ENCODE measurements around the gene CD83.
"Not testable (repeated sequence)": the region's sequence is repeated elsewhere in the genome, so short reads cannot be mapped to it uniquely, and the experiment has no call there.

The CD83 gene, protein sequence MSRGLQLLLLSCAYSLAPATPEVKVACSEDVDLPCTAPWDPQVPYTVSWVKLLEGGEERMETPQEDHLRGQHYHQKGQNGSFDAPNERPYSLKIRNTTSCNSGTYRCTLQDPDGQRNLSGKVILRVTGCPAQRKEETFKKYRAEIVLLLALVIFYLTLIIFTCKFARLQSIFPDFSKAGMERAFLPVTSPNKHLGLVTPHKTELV

DNA sequence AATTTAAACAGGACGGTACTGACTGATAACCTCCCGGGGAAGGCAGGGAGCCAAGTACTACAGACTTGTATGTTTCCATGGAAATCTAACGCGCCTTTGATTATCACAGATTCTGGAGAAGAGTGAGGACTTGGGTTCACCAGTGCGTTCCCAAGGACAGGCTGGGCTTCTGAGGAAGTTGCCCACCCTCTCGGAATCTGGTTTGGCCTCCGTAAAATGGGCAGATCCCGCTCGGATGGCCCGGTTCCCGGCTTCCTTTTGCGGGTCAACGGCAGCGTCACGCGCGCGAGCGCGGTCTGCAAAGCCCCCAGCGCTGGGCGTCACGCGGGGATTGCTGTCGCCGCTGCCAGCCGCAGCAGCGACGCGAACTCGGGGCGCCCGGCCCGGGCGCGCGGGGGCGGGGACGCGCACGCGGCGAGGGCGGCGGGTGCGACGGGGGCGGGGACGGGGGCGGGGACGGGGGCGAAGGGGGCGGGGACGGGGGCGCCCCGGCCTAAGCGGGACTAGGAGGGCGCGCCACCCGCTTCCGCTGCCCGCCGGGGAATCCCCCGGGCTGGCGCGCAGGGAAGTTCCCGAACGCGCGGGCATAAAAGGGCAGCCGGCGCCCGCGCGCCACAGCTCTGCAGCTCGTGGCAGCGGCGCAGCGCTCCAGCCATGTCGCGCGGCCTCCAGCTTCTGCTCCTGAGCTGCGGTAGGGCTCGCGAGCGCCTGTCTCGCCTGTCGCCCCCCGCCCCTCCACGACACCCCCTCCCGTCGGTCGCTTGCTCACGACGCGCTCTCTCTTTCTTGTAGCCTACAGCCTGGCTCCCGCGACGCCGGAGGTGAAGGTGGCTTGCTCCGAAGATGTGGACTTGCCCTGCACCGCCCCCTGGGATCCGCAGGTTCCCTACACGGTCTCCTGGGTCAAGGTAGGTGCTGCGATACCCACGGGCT lies at the start of gene CD83:
TSS of gene CD83 (plus strand) at position 615 of the 933 bp plus-strand sequence. CDS start at position 655, 40 bp downstream.
- peak; percentile 86 for DNase-seq

DNA sequence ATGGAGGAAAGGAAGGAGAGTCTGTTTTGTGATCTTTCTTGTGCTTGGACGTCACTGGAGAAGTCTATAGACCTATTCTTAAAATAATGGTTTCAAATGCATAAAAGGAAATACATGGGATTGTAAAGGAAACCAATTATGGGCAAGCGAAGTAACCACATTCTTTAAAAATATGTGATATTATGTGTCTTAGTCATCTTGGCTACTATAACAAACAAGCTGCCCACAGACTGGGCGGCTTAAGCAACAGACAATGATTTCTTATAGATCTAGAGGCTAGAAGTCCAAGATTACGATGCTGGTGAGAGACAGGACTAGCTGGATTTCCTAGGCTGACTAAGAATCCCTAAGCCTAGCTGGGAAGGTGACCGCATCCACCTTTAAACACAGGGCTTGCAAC lies 49.4 kb upstream of the CD83 start:
- no peak for DNase-seq

DNA sequence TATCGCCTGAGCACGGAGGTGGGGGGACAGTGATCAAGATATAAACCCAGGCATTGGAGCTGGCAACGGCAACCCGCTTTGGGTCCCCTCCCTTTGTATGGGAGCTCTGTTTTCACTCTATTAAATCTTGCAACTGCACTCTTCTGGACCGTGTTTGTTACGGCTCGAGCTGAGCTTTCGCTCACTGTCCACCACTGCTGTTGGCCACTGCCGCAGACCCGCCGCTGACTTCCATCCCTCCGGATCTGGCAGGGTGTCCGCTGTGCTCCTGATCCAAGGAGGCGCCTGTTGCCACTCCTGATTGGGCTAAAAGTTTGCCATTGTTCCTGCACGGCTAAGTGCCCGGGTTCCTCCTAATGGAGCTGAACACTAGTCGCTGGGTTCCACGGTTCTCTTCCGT lies 48.9 kb upstream of the CD83 start:
- DNase-seq = no peak

DNA sequence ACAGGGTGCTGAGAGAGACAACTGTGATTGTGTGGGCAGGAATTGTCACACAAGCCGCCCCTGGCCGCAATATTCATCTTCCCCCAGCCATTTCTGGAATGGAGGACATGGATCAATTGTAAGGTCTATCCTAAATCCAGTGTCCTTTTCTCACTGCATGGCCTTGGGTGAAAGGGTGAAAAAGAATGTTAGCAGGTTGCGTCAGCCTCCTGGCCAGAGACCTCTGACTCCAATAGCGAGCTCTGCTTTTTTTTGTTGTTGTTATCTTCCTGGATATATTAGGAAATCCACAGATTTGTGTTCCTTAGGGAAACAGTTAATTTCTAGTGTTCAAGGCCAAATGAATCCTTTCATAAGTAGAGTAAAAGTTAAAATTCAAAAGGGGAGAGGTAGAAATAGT lies 47.1 kb upstream of the CD83 start:
- DNase-seq = no peak

DNA sequence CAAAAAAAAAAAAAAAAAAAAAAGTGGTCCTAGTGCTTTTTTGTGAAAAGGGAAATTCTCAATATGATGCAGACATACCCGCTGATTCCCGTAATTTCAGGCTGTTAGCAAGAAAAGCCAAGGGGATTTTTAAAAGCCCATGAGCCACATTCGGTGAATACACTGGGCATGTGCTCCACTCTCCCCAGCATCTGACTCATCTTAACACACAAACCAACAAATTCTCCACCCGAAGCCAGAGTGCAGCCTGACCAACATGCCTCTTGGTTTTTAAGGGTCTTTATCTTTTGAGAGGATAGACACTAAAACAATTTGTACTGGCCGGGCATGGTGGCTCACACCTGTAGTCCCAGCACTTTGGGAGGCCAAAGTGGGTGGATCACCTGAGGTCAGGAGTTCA lies 45.5 kb upstream of the CD83 start:
- DNase-seq = no peak

DNA sequence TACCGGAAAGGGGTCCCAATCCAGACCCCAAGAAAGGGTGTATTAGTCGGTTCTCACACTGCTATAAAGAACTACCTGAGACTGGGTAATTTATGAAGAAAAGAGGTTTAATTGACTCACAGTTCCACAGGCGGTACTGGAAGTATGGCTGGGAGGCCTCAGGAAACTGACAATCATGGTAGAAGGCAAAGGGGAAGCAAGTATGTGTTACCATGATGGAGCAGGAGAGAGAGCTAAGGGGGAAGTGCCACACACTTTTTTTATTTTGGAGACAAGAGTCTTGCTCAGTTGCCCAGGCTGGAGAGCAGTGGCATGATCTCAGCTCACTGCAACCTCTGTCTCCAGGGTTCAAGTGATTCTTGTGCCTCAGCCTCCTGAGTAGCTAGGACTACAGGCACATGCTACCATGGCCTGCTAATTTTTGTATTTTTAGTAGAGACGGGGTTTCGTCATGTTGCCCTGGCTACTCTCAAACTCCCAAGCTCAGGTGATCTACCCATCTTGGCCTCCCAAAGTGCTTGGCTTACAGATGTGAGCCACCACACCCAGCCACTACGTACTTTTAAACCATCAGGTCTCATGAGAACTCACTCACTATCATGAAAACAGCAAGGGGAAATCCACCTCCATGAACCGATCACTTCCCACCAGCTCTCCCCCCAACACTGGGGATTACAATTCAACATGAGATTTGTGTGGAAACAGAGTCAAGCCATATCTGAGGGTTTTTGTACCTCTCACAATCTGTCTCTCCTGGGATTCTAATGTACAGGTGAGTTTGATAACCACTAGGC lies 43.8 kb upstream of the CD83 start:
- not testable (repeated sequence) for DNase-seq

DNA sequence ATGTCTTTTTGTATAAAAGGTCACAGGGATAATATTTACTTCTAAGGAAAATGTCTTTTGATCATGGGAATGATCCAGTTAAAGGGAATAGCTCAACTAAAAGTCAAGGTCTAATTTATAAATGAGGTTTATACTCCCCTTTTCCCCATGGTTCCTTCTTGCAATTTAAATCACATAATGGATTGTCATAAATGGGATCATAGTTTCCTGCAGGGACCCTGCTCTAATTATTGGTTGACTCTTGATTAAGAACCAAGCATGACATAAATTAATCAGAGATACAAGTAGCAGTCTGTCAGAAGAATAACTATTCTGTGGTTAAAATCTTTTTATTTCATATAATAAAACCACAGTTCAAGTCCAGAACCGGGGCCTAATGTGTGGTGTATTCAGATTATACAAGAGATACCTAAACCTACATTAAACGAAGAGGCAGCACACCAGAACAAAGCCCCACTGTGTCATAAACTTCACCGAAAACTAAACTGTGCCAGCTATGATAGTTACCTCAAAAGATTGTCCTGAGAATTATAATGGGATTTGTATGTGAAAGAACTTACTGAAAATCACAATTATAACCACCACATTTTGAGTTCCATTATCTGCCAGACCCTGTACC lies 43.0 kb upstream of the CD83 start:
- DNase-seq = no peak

DNA sequence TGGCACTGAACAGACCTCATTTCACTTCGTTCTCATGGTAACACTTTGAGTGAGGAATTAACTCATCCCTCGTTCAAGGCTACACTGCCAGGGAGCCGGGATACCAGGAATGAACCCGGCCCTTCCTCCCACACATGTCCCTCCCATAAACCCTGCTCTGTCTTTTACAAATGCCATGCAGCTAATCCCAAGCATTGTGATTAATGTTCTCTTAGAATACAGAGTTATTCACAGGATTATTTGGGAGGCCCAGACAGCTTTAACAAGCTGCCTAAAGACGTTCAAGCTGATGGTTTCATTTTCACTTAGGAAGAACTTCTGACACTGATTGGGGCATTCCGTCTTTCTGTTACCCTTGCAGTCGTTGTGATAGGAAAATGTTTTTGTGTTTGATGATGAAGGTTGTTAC lies 42.5 kb upstream of the CD83 start:
- DNase-seq = no peak

DNA sequence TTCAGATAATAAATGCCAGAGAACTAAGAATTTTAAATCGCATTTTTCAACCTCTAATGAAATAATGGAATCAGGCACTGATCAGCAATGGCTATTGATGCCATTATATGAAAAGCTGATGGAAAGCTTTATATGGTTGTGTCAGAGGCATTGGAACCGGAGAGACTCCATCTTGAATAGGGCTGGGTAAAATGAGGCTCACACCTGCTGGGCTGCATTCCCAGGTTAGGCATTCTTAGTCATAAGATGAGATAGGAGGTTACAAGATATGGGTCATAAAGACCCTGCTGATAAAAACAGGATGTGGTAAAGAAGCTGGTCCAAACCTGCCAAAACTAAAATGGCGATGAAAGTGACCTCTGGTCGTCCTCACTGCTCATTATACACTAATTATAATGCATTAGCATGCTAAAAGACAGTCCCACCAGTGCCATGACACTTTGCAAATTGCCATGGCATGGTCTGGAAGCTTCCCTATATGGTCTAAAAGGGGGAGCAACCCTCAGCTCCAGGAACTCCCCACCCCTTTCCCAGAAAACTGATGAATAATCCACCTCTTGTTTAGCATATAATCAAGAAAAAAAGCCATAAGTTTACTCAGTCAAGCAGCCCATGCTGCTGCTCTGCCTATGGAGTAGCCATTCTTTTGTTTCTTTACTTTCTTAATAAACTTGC lies 40.2 kb upstream of the CD83 start:
- no peak for DNase-seq

DNA sequence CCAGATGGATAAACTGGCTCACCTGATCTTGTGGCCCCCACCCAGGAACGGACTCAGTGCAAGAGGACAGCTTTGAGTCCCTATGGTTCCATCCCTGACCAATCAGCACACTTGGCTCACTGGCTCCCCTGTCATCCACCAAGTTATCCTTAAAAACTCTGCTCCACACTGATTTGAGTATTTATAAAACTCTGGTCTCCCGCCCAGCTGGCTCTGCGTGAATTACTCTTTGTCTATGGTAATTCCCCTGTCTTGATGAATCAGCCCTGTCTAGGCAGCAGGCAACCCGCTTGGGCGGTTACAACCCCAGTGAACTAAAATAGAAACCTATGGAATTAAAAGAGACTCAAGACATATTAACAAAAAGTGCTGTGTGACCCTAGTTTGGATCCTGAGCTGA lies 38.1 kb upstream of the CD83 start:
- DNase-seq = no peak

DNA sequence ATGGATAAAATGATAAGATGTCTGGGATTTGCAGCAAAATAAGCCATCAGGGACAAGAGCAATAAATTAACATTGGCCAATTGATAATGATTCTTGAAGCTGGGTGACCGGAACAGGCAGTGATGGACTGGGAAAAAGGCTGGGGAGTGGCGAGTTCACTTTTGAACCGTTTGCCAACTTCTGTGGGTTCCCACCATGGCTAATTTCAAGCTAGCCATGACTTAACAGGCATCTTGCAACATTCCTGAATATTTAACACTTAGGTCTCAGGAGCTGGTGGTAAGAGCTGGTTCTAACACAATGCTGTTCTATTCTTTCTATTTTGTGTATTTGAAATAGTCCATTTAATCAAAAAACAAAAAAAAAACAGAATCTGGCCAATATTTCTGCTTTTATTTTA lies 37.6 kb upstream of the CD83 start:
- DNase-seq = no peak

DNA sequence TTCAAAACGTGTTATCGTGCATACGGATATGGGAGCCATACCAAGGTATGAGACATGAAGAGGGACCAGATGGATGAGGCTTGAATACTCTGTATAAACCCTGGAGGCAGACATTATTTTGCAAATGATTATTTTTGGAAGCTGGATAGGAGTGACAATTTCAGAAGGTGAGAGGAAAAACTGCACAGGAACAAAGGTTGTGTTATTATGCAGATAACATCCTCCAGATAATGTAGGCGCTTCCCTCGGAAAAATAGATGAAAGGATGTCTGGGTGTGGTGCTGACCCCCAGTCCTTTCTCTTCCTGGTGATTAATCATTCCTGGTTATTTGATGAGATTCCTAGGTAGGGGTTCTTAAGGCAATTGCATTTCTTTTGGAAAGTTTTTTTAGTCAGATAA lies 36.4 kb upstream of the CD83 start:
- DNase-seq = no peak

DNA sequence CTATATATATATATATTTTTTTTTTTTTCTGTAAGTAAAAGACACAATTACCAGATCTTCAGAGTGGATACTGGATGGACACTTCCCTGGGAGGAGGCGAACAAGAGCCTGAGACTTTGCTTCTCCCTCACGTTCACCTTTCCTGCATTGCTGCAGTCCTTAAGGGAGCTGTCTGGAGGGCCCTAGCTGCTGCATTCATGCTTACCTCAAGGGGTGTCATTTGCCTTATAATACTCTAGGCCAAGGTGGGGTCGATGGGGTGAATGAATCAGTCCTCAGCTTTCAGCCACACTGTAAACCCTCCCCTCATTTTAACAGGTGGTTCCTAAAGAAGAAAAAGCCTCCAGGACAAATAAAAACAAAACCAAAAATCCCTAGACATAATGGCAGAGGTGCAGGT lies 34.8 kb upstream of the CD83 start:
- DNase-seq = no peak

DNA sequence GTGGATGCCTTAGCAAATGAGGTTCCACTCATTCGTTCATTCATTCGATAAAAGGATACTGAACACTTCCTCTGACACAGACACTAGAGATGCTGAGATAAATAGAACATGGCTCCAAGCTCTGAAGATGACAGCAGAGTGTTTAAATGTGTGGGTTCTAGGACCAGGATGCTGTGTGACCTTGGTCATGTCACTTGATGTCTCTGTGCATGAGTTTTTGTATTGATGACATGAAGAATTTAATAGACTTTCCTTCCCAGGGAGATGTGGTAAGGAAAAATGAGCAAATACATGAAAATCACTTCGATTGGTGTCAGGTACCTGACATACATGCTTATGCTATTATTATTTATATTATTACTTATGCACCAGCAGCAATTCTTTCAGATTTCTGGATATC lies 34.3 kb upstream of the CD83 start:
- no peak for DNase-seq

DNA sequence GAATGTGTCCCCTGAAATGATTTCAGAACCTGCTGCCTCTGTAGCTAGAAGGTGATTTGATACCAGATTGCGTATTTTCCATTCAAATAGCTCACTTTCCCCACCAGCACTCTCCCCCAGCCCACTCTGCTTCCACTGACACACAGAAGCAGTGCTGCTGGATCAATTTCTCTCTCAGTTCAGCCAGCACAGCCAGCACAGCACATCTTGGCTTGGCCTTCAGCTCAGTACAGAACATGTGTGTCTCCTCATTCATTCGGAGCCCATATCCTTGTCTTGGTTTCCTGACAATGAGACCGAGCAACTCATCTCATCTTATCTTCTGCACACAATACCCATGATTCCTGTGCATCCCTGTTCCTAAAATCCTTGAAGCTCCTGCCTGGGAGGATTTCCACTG lies 33.8 kb upstream of the CD83 start:
- DNase-seq = no peak

DNA sequence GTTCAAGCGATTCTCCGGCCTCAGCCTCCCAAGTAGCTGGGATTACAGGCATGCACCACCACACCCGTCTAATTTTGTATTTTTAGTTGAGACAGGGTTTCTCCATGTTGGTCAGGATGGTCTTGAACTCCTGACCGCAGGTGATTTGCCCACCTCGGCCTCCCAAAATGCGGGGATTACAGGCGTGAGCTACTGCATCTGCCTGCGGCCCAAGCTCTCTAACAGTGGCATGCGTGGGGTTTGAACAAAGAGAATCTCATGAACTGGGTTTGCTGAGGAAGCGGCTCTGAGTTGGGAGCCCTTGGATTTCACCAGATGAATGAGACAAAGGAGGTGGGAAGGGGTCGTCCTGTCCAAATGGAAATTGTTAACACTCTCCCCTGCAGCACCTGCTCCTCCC lies 33.2 kb upstream of the CD83 start:
- no peak for DNase-seq

DNA sequence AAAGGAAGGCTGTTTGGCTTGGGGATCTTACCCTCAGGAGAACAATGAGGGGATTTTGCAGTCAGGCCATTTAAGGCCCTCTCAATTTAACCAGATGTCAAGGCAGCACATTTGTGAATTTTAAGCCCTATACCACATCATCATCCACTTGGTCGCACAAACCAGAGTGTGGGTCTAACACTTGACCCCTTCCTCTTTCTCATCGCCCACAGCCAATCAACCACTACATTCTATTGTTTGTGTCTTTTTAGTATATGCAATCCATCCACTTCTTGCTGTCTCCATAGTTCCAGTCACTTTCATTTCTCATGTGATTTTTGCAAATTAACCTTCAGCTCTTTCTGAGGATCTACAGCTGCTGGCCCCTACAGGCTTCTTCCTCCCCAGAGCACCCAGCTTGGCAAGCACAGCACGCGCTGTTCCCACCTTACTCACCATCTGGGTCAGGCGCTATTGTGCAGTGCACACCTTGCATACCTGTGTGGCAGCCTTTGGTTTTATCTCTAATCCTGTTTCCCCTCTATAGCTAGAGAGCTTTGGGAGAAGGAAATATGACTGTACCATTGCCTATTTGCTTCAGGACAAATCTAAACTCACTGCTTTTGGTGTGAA lies 32.3 kb upstream of the CD83 start:
- DNase-seq = no peak

DNA sequence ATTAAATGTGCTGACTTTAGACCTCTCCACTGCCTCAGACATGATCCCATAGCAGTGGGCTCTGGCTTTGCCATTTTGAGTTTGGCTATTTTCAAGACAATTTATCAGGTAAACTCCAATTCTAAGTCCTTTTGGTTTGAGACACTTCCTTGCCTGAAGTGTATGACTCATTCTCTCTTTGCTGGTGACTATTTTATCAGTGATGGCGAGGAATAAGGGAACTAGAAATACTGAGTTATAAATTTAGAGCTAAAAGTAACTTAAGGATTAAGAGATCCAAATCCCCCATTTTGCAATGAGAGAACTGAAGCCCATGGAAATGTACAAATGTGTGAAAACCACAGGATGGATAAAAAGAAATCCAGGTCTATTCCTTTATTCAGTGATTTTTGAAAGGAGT lies 30.9 kb upstream of the CD83 start:
- DNase-seq = no peak

DNA sequence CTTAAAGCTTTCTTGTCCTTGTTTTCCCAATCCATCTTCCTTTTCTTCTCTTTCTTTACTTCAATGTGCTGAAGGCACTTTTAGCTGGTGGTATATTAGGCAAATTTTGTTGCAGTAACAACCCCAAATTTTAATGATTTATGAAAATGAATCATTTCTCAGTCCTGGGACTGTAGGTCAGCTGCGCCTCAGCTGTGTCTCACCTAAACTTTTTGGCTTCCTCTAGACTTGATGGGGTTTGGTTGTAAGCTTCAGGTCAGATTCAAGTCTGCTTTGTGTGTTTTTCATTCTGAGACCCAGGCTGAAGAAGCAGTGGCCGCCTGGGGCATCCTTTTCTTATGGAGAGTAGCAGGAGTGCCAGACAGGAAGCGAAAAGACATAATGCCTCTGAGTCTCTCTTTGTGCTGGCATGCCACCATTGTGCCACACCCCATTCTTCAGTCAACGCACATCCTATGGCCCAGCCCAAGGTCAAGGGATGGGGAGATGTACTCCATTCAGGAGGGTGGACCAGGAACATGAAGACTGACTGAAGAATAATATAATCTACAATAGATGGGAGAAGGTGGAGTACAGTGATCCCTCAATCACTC lies 28.9 kb upstream of the CD83 start:
- DNase-seq = no peak

DNA sequence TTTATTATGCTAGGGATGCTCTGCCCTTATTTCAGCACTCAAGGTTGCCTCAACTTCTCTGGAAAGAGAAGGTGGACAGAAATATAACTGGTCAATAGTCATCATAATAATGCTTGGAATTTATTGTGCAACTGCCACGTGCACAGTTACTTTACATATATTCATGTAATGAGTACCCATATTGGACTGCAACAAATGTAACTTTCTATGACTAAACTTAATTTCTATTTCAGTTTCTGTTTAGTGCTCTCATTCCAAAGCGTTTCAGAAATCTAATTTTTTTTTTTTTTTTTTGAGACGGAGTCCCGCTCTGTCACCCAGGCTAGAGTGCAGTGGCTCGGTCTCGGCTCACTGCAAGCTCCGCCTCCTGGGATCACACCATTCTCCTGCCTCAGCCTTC lies 28.3 kb upstream of the CD83 start:
- DNase-seq = no peak

DNA sequence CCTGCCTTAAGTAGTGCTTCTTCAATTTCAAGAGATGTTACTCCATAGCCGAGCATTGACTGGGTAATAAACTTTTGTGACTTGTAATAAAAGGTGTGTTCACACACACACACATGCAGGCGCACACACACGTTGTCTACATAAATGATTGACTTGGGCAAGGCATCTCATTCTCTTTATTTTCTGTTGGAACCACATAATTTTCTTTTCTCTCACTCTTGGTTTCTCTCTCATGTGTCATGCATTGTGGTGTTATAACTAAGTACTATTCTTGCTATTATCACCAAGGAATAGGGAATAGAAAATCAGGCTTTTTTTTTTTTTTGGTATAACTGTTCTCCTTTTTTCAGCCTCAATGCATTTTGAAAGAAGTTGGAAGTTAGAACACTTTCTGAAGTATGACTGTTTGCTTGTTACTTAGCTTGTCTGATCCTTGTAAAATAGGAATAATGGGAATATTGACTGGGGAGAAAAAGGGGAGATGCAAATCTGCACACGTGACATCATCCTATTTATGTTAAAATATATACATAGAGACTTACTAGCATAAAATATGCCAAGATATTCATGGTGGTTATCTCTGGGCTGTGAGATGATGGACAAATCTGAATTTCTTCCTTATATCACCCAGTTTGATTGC lies 26.1 kb upstream of the CD83 start:
- no peak for DNase-seq
